HL-60 (cell line): ENCODE data around the gene RFFL.

Experiments used
- DNase-seq, 2 experiments: peaks; one replicate each; pipeline ENCODE4 v3.0.0-alpha.2; 2010 to 2020; ENCODE audit warnings: low read depth in 1 of 2, low spot score in 1 of 2
- H3K27ac ChIP-seq: fragments of 250-450 bp; sonication (Bioruptor Pico); replicated peaks from 2 replicates; pipeline ENCODE4 v1.5.1; 2020; ENCODE audit warnings: mild to moderate bottlenecking, moderate library complexity
- H3K27me3 ChIP-seq: fragments of 250-450 bp; sonication (Bioruptor Pico); 2 replicates; pipeline ENCODE4 v1.5.1; 2021; ENCODE audit warnings: mild to moderate bottlenecking, moderate library complexity; ENCODE audit not compliant: insufficient read depth, poor library complexity, severe bottlenecking
- H3K4me3 ChIP-seq: replicated peaks from 2 replicates; pipeline ENCODE4 v1.5.1; 2011; ENCODE audit warnings: mild to moderate bottlenecking, control low read depth, low read length; ENCODE audit not compliant: insufficient read depth
- GABPA ChIP-seq: IDR thresholded peaks from 2 replicates; pipeline ENCODE4 v1.6.1; 2012; ENCODE audit warnings: low read depth
- POLR2AphosphoS5 ChIP-seq: IDR thresholded peaks from 2 replicates; pipeline ENCODE4 v1.6.1; 2012; ENCODE audit warnings: low read depth
- SPI1 ChIP-seq: IDR thresholded peaks from 2 replicates; pipeline ENCODE4 v1.6.1; 2012; ENCODE audit warnings: low read depth, mild to moderate bottlenecking, borderline replicate concordance
- TF ChIP-seq, protein P1 (sequence below): IDR thresholded peaks from 2 replicates; pipeline ENCODE4 v1.6.1; 2012; ENCODE audit warnings: low read depth; ENCODE audit not compliant: insufficient replicate concordance
- TF ChIP-seq, protein P2 (sequence below): IDR thresholded peaks from one replicate; pipeline ENCODE4 v1.5.1; 2011; ENCODE audit warnings: low read length, control low read depth, inconsistent platforms; ENCODE audit not compliant: insufficient read depth

Gene RFFL

GRCh38 chr17:34974794-34975785 is 88.4 kb downstream of the RFFL start:
- H3K27me3 ChIP-seq, result no peaks in the 10 kb centered on the region
- no peak for DNase-seq
- H3K27ac ChIP-seq, result no peak overlapping the region
- H3K4me3 ChIP-seq, result no peak overlapping the region
- TF ChIP-seq, protein P1, sequence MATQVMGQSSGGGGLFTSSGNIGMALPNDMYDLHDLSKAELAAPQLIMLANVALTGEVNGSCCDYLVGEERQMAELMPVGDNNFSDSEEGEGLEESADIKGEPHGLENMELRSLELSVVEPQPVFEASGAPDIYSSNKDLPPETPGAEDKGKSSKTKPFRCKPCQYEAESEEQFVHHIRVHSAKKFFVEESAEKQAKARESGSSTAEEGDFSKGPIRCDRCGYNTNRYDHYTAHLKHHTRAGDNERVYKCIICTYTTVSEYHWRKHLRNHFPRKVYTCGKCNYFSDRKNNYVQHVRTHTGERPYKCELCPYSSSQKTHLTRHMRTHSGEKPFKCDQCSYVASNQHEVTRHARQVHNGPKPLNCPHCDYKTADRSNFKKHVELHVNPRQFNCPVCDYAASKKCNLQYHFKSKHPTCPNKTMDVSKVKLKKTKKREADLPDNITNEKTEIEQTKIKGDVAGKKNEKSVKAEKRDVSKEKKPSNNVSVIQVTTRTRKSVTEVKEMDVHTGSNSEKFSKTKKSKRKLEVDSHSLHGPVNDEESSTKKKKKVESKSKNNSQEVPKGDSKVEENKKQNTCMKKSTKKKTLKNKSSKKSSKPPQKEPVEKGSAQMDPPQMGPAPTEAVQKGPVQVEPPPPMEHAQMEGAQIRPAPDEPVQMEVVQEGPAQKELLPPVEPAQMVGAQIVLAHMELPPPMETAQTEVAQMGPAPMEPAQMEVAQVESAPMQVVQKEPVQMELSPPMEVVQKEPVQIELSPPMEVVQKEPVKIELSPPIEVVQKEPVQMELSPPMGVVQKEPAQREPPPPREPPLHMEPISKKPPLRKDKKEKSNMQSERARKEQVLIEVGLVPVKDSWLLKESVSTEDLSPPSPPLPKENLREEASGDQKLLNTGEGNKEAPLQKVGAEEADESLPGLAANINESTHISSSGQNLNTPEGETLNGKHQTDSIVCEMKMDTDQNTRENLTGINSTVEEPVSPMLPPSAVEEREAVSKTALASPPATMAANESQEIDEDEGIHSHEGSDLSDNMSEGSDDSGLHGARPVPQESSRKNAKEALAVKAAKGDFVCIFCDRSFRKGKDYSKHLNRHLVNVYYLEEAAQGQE, result no peak
- no peak for TF ChIP-seq POLR2AphosphoS5

GRCh38 chr17:34974179-34974578 is 89.3 kb downstream of the RFFL start:
- H3K27me3 ChIP-seq, result no peaks in the 10 kb centered on the region
- DNase-seq, result no peak
- TF ChIP-seq SPI1 (0 out of 2 replicates have a peak, but pooled peaks have one; percentile 13), POLR2AphosphoS5 (no peak)
- H3K27ac ChIP-seq, result no peak overlapping the region
- no peak overlapping the region for H3K4me3 ChIP-seq

GRCh38 chr17:34961093-34961911 is 102.2 kb downstream of the RFFL start, which contains the start of the genes CCT6B and ZNF830:
Gene CCT6B, minus strand, starts transcription at chr17:34961460. Its CDS starts 67 bp downstream, at chr17:34961393.
Gene ZNF830, plus strand, starts transcription at chr17:34961540. Its CDS starts 27 bp downstream, at chr17:34961567.
- Histone ChIP-seq H3K27me3 (no peaks in the 10 kb centered on the region), H3K4me3 (peak within 1 kb of the TSS; percentile 100), H3K27ac (peak within 1 kb of the TSS; percentile 99)
- DNase-seq, result peak; percentile 93 to 95
- TF ChIP-seq, protein P2, sequence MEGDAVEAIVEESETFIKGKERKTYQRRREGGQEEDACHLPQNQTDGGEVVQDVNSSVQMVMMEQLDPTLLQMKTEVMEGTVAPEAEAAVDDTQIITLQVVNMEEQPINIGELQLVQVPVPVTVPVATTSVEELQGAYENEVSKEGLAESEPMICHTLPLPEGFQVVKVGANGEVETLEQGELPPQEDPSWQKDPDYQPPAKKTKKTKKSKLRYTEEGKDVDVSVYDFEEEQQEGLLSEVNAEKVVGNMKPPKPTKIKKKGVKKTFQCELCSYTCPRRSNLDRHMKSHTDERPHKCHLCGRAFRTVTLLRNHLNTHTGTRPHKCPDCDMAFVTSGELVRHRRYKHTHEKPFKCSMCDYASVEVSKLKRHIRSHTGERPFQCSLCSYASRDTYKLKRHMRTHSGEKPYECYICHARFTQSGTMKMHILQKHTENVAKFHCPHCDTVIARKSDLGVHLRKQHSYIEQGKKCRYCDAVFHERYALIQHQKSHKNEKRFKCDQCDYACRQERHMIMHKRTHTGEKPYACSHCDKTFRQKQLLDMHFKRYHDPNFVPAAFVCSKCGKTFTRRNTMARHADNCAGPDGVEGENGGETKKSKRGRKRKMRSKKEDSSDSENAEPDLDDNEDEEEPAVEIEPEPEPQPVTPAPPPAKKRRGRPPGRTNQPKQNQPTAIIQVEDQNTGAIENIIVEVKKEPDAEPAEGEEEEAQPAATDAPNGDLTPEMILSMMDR, result no peak
- no peak for TF ChIP-seq SPI1
- TF ChIP-seq POLR2AphosphoS5, result peak; percentile 97
- TF ChIP-seq, protein P1, result peak; percentile 75
- TF ChIP-seq GABPA, result peak; percentile 87

GRCh38 chr17:34958438-34958837 is 105.1 kb downstream of the RFFL start:
- Histone ChIP-seq H3K4me3 (no peak overlapping the region), H3K27me3 (no peaks in the 10 kb centered on the region), H3K27ac (no peak overlapping the region)
- TF ChIP-seq, protein P2, result no peak
- no peak for TF ChIP-seq POLR2AphosphoS5
- TF ChIP-seq SPI1, result no peak
- TF ChIP-seq GABPA, result no peak
- TF ChIP-seq, protein P1, result no peak
- DNase-seq, result no peak
